ENCODE results near the gene LENG1. TPM values are rescaled to one million over a fixed set of nuclear protein-coding genes. Genes with fewer than 3 reads are reported as not detected.
A peak's percentile ranks its signal among the peaks of the same experiment; 100 is the strongest.

Gene LENG1
- total and polyA plus RNA-seq, 9 of the 15 experiments (the other 6 are each of a cell fraction or from before 2014, with no cell fraction given), result 0.30 to 10.5 (median 4.7) TPM

DNA sequence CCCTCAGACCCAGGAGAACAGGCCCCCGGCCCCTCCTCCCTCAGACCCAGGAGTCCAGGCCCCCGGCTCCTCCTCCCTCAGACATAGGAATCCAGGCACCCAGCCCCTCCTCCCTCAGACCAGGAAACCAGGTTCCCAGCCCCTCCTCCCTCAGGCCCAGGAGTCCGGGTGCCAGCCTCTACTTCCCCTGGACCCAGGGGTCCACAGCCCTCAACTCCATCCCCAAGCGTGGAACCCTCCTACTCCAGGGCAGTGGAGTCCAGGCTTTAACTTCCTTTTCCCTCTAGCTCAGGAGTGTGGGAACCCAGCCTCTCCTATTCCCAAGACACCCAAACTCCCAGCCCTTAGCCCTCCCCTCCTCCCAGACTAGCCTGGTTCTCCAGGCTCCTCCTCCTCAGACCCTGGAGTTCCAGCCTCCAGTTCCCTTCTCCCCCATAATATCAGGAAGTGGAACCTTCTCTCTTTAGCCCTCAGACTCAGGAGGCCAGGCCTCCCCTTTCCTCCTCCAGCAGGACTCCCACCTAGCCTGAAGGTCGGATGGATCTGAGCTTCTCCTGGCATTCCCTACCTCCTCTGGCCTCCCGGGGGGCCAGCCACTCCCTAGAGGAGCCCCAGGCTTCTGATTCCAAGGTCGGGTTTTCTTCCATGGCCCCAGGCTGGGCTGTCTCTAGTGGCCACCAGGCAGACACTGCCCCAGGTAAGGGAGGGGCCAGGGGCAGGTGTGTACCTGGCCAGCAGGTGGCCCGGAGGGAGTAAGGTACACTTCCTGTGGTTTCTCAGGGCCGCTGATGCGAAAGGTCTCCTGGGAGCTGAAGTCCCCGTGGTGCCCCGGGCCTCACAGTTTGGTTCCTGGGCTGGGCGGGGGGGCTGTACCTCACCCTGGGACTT, 13.2 kb upstream of the LENG1 start, which contains the start of gene TMC4 (continued):
- TF ChIP-seq ZNF583 (CRISPR knock-in tag; IDR thresholded peaks at IDR 0.05), result no peak
- TF ChIP-seq SMARCA5 (IDR thresholded peaks at IDR 0.05), result no peak
- no peak for TF ChIP-seq NFXL1 (CRISPR knock-in tag; IDR thresholded peaks at IDR 0.05)
- TF ChIP-seq ELF1 (tag; IDR thresholded peaks at IDR 0.05), result 0 out of 2 replicates have a peak, but pooled peaks have one; percentile 12
- no peak for TF ChIP-seq PHB (CRISPR knock-in tag; IDR thresholded peaks at IDR 0.05)
- no peak for TF ChIP-seq ESRRB (CRISPR knock-in tag; IDR thresholded peaks at IDR 0.05; ENCODE audit: borderline replicate concordance)
- no peak for TF ChIP-seq ZNF668 (CRISPR knock-in tag; IDR thresholded peaks at IDR 0.05)
- TF ChIP-seq ZNF444 (CRISPR knock-in tag; IDR thresholded peaks at IDR 0.05), result no peak
- TF ChIP-seq TARDBP (IDR thresholded peaks at IDR 0.05), result no peak
- no peak for TF ChIP-seq HSF4 (CRISPR knock-in tag; IDR thresholded peaks at IDR 0.05; ENCODE audit: borderline replicate concordance)
- TF ChIP-seq KLF6 (CRISPR knock-in tag; IDR thresholded peaks at IDR 0.05; ENCODE audit: borderline replicate concordance), result no peak
- no peak for TF ChIP-seq YBX1 (IDR thresholded peaks at IDR 0.05)
- no peak for TF ChIP-seq KLF16 (IDR thresholded peaks at IDR 0.05)
- TF ChIP-seq HBP1 (CRISPR knock-in tag; IDR thresholded peaks at IDR 0.05), result 0 out of 2 replicates have a peak, but pooled peaks have one; percentile 26
- no peak for TF ChIP-seq EP300 (IDR thresholded peaks at IDR 0.05; ENCODE audit: low read length)
- no peak for TF ChIP-seq CHD4 (IDR thresholded peaks at IDR 0.05; ENCODE audit: insufficient read depth, insufficient replicate concordance, low read depth, low read length, poor library complexity, severe bottlenecking)
- TF ChIP-seq SIRT6 (IDR thresholded peaks at IDR 0.05; ENCODE audit: low read depth, low read length), result no peak
- no peak for TF ChIP-seq PREB (CRISPR knock-in tag; IDR thresholded peaks at IDR 0.05)
- no peak for TF ChIP-seq HMG20A (CRISPR knock-in tag; conservative IDR thresholded peaks at IDR 0.05)
- TF ChIP-seq PKNOX1 (IDR thresholded peaks at IDR 0.05), result no peak

Data from K562 (cell line).